H9 (cell line): ENCODE measurements around the gene TNKS1BP1. TPM values are rescaled to one million over a fixed set of nuclear protein-coding genes. Genes with fewer than 3 reads are reported as not detected.
"Not testable (repeated sequence)": the region's sequence is repeated elsewhere in the genome, so short reads cannot be mapped to it uniquely, and the experiment has no call there.

Experiments
- DNase-seq: peaks from one replicate; pipeline ENCODE4 v3.0.0-alpha.2; 2017
- H2AFZ ChIP-seq: one replicate; pipeline ENCODE4 v1.6.1; 2013; ENCODE audit warnings: mild to moderate bottlenecking, low read length, control low read depth, moderate library complexity
- H2AK5ac ChIP-seq: 2 replicates; pipeline ENCODE4 v1.6.1; 2013; ENCODE audit warnings: low read length, control low read depth, mixed read lengths; ENCODE audit not compliant: insufficient read length
- H2BK120ac ChIP-seq: one replicate; pipeline ENCODE4 v1.6.1; 2013; ENCODE audit warnings: low read depth, mild to moderate bottlenecking, low read length, control low read depth, inconsistent platforms; ENCODE audit not compliant: poor library complexity, severe bottlenecking
- H2BK12ac ChIP-seq: 2 replicates; pipeline ENCODE4 v1.6.1; 2013; ENCODE audit warnings: low read length, control low read depth, mixed read lengths, low read depth; ENCODE audit not compliant: insufficient read length
- H2BK15ac ChIP-seq: 2 replicates; pipeline ENCODE4 v1.6.1; 2013; ENCODE audit warnings: low read depth, low read length, control low read depth
- H2BK20ac ChIP-seq: one replicate; pipeline ENCODE4 v1.6.1; 2013; ENCODE audit warnings: low read depth, mild to moderate bottlenecking, low read length, control low read depth, inconsistent platforms; ENCODE audit not compliant: poor library complexity, severe bottlenecking
- H2BK5ac ChIP-seq: 2 replicates; pipeline ENCODE4 v1.6.1; 2013; ENCODE audit warnings: low read length, control low read depth, mixed read lengths; ENCODE audit not compliant: insufficient read length
- H3K14ac ChIP-seq: 2 replicates; pipeline ENCODE4 v1.6.1; 2013; ENCODE audit warnings: low read length, control low read depth; ENCODE audit not compliant: insufficient read depth
- H3K18ac ChIP-seq: 2 replicates; pipeline ENCODE4 v1.6.1; 2013; ENCODE audit warnings: low read depth, mild to moderate bottlenecking, mixed read lengths, low read length, control low read depth; ENCODE audit not compliant: insufficient read length
- H3K23ac ChIP-seq: 2 replicates; pipeline ENCODE4 v1.6.1; 2013; ENCODE audit warnings: low read length, control low read depth, mixed read lengths, low read depth; ENCODE audit not compliant: insufficient read length
- H3K23me2 ChIP-seq: 2 replicates; pipeline ENCODE4 v1.6.1; 2013; ENCODE audit warnings: low read depth, mild to moderate bottlenecking, mixed read lengths, low read length, control low read depth; ENCODE audit not compliant: insufficient read length, poor library complexity, severe bottlenecking
- H3K27ac ChIP-seq: 2 replicates; pipeline ENCODE4 v1.5.1; 2013; ENCODE audit warnings: low read length, control low read depth, mixed read lengths, low read depth; ENCODE audit not compliant: insufficient read length
- H3K27me3 ChIP-seq: 2 replicates; pipeline ENCODE4 v1.6.1; 2013; ENCODE audit warnings: low read length, control low read depth, inconsistent platforms; ENCODE audit not compliant: insufficient read depth
- H3K4ac ChIP-seq: 2 replicates; pipeline ENCODE4 v1.6.1; 2013; ENCODE audit warnings: low read depth, mild to moderate bottlenecking, control low read depth, inconsistent platforms, low read length, moderate library complexity
- H3K4me1 ChIP-seq: 2 replicates; pipeline ENCODE4 v1.6.1; 2013; ENCODE audit warnings: low read length, control low read depth, inconsistent platforms; ENCODE audit not compliant: insufficient read depth
- H3K4me2 ChIP-seq: 2 replicates; pipeline ENCODE4 v1.6.1; 2013; ENCODE audit warnings: low read length, control low read depth, mixed read lengths; ENCODE audit not compliant: insufficient read length, insufficient read depth
- H3K56ac ChIP-seq: 2 replicates; pipeline ENCODE4 v1.6.1; 2013; ENCODE audit warnings: low read depth, mild to moderate bottlenecking, mixed read lengths, low read length, control low read depth; ENCODE audit not compliant: insufficient read length
- H3K79me1 ChIP-seq: 2 replicates; pipeline ENCODE4 v1.6.1; 2013; ENCODE audit warnings: low read depth, mild to moderate bottlenecking, moderate library complexity, low read length, control low read depth, inconsistent platforms; ENCODE audit not compliant: insufficient read depth, poor library complexity, severe bottlenecking
- H3K79me2 ChIP-seq: 2 replicates; pipeline ENCODE4 v1.6.1; 2013; ENCODE audit warnings: low read length, control low read depth, inconsistent platforms; ENCODE audit not compliant: insufficient read depth
- H3K9ac ChIP-seq: 2 replicates; pipeline ENCODE4 v1.6.1; 2013; ENCODE audit warnings: low read length, control low read depth, mixed read lengths; ENCODE audit not compliant: insufficient read length; ENCODE audit errors: extremely low read depth
- H3K9me3 ChIP-seq: one replicate; pipeline ENCODE4 v1.6.1; 2013; ENCODE audit warnings: low read depth, low read length, inconsistent platforms; ENCODE audit not compliant: control insufficient read depth
- H3T11ph ChIP-seq: one replicate; pipeline ENCODE4 v1.6.1; 2013; ENCODE audit warnings: mild to moderate bottlenecking, low read length, control low read depth, inconsistent platforms
- H4K20me1 ChIP-seq: one replicate; pipeline ENCODE4 v1.6.1; 2013; ENCODE audit not compliant: control insufficient read depth, insufficient read length, insufficient read depth
- H4K5ac ChIP-seq: 2 replicates; pipeline ENCODE4 v1.6.1; 2013; ENCODE audit warnings: low read depth, mild to moderate bottlenecking, mixed read lengths, low read length, control low read depth; ENCODE audit not compliant: insufficient read length
- H4K8ac ChIP-seq: replicated peaks from 2 replicates; pipeline ENCODE4 v1.6.1; 2013; ENCODE audit warnings: low read length, control low read depth, mixed read lengths, low read depth; ENCODE audit not compliant: insufficient read length
- H4K91ac ChIP-seq: 2 replicates; pipeline ENCODE4 v1.6.1; 2013; ENCODE audit warnings: low read depth, mild to moderate bottlenecking, moderate library complexity, mixed read lengths, low read length, control low read depth; ENCODE audit not compliant: insufficient read length
- H3K27ac Mint-ChIP-seq, 3 experiments: 2 replicates in 2 of 3; 3 replicates in 1 of 3; pipeline ENCODE4 v1.8.0; 2020 to 2021; ENCODE audit warnings: mixed read lengths in 3 of 3, mild to moderate bottlenecking in 1 of 3, moderate library complexity in 1 of 3
- H3K27me3 Mint-ChIP-seq: 2 replicates; pipeline ENCODE4 v1.8.0; 2021; ENCODE audit warnings: low read depth, mild to moderate bottlenecking, moderate library complexity, mixed read lengths
- H3K36me3 Mint-ChIP-seq, 3 experiments: 2 replicates in 2 of 3; 3 replicates in 1 of 3; pipeline ENCODE4 v1.8.0; 2020 to 2021; ENCODE audit warnings: low read depth in 3 of 3, mixed read lengths in 3 of 3; ENCODE audit not compliant: insufficient read depth in 1 of 3
- H3K4me1 Mint-ChIP-seq, 2 experiments: 2 replicates each; pipeline ENCODE4 v1.8.0; 2020; ENCODE audit warnings: mixed read lengths in 2 of 2
- H3K4me3 Mint-ChIP-seq, 2 experiments: 2 replicates in 1 of 2; 3 replicates in 1 of 2; pipeline ENCODE4 v1.8.0; 2020 to 2021; ENCODE audit warnings: mild to moderate bottlenecking in 2 of 2, mixed read lengths in 2 of 2, moderate library complexity in 1 of 2
- H3K9me3 Mint-ChIP-seq, 2 experiments: 2 replicates in 1 of 2; 3 replicates in 1 of 2; pipeline ENCODE4 v1.8.0; 2020; ENCODE audit warnings: mild to moderate bottlenecking in 2 of 2, mixed read lengths in 2 of 2, moderate library complexity in 1 of 2
- WGBS: extraction: QIAGEN DNeasy Blood & Tissue Kit; methylation state at CpG from one replicate; pipeline ENCODE4 v1.1.7; 2013; ENCODE audit warnings: missing lambda C conversion rate, low lambda C conversion rate, mixed read lengths; ENCODE audit not compliant: insufficient read length; ENCODE audit errors: extremely low coverage; 5-methylcytosine and 5-hydroxymethylcytosine counted together
- total RNA-seq: library from RNA; stranded (reverse); gene quantifications from 2 replicates; pipeline ENCODE4 v1.2.1, GENCODE V29; 2021
- TF ChIP-seq, protein P1 (sequence below): fragments of 200-600 bp; sonication (generic); conservative IDR thresholded peaks from 3 replicates; pipeline ENCODE4 v1.8.0; 2021; ENCODE audit warnings: antibody characterized with exemption, mild to moderate bottlenecking

TNKS1BP1 gene
- total RNA-seq, 1 experiment from 2014 or later: 130 TPM

DNA sequence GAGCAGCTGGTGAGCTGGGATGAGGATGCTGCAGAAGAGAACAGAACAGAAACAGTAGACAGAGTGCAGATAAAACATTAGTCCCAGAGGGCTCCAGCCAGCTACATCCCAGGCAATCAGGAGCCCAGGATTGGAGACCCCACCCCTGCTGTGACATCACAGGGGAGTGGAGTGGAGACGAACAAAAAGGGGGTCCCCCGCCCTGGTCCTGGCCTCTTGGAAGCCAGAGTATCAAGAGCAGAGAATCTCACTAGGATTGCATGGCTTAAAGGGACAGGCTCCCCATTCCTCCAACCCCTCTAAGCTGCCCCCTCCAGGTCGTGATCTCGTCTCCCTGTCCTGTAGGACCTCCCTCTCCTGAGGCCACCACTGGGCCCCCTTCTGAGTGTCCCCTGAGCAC, 13.4 kb upstream of the TNKS1BP1 start, which contains the start of gene P2RX3:
P2RX3 (plus strand) TSS at position 211 of the 400 bp plus-strand sequence. CDS start 199 bp downstream, outside the sequence.
- no peak within 1 kb of the TSS for H4K8ac ChIP-seq
- H3K4me2 ChIP-seq: no peak within 1 kb of the TSS
- H4K91ac ChIP-seq: no peak within 1 kb of the TSS
- H3K14ac ChIP-seq: no peak within 1 kb of the TSS
- H3K9ac ChIP-seq: no peak within 1 kb of the TSS
- H2BK15ac ChIP-seq: no peak within 1 kb of the TSS
- no peak within 1 kb of the TSS; a peak in 1 of 7 replicates for H3K27ac Mint-ChIP-seq
- H3K23me2 ChIP-seq: peaks cover 6% of the 10 kb centered on the region
- no peak for DNase-seq
- H3K56ac ChIP-seq: no peak within 1 kb of the TSS
- no peaks in the 10 kb centered on the region for H3K27me3 ChIP-seq
- no peak within 1 kb of the TSS for H3K4ac ChIP-seq
- no peak within 1 kb of the TSS for H2BK20ac ChIP-seq
- peaks cover 23% of the 10 kb centered on the region for H3K27me3 Mint-ChIP-seq
- peaks cover 10% of the 10 kb centered on the region; the same call in 1 of the 2 replicates for H3K79me2 ChIP-seq
- H3K9me3 Mint-ChIP-seq: no peaks in the 10 kb centered on the region
- H3T11ph ChIP-seq: no peak within 1 kb of the TSS
- TF ChIP-seq, protein P1, sequence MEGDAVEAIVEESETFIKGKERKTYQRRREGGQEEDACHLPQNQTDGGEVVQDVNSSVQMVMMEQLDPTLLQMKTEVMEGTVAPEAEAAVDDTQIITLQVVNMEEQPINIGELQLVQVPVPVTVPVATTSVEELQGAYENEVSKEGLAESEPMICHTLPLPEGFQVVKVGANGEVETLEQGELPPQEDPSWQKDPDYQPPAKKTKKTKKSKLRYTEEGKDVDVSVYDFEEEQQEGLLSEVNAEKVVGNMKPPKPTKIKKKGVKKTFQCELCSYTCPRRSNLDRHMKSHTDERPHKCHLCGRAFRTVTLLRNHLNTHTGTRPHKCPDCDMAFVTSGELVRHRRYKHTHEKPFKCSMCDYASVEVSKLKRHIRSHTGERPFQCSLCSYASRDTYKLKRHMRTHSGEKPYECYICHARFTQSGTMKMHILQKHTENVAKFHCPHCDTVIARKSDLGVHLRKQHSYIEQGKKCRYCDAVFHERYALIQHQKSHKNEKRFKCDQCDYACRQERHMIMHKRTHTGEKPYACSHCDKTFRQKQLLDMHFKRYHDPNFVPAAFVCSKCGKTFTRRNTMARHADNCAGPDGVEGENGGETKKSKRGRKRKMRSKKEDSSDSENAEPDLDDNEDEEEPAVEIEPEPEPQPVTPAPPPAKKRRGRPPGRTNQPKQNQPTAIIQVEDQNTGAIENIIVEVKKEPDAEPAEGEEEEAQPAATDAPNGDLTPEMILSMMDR: no peak
- H3K4me1 ChIP-seq: peaks cover 5% of the 10 kb centered on the region; the same call in 1 of the 2 replicates
- no peak within 1 kb of the TSS for H2BK5ac ChIP-seq
- H2AK5ac ChIP-seq: no peak within 1 kb of the TSS
- peaks cover 7% of the 10 kb centered on the region for H3K79me1 ChIP-seq
- H3K4me3 Mint-ChIP-seq: peak within 1 kb of the TSS in 1 of 2 experiments; percentile 58; a peak in 2 of 5 replicates
- no peak within 1 kb of the TSS for H4K5ac ChIP-seq
- H2AFZ ChIP-seq: no peak within 1 kb of the TSS
- no peaks in the 10 kb centered on the region for H3K9me3 ChIP-seq
- WGBS: no CpG with 5 or more reads among the region's 4 CpGs
- peaks cover 51 to 57% of the 10 kb centered on the region in 2 experiments for H3K4me1 Mint-ChIP-seq
- peaks cover 8 to 20% (median 17%) of the 10 kb centered on the region in 3 experiments for H3K36me3 Mint-ChIP-seq
- H3K27ac ChIP-seq: no peak within 1 kb of the TSS
- no peak within 1 kb of the TSS for H3K23ac ChIP-seq
- no peak within 1 kb of the TSS for H3K18ac ChIP-seq
- no peak within 1 kb of the TSS for H2BK120ac ChIP-seq
- H4K20me1 ChIP-seq: no peaks in the 10 kb centered on the region
- H2BK12ac ChIP-seq: no peak within 1 kb of the TSS

DNA sequence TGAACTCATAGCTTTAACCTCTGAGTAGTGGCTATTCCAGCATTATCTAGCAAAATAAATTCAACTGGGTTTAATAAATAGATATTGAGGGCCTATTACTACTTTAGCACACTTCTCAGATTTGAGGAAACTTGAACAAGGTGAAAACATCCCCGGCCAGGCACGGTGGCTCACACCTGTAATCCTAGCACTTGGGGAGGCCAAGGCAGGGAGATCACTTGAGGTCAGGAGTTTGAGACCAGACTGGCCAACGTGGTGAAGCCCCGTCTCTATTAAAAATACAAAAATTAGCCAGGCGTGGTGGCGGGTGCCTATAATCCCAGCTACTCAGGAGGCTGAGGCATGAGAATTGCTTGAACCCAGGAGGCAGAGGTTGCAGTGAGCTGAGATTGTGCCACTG, 12.1 kb upstream of the TNKS1BP1 start:
- H3K4ac ChIP-seq, H3K23me2 ChIP-seq, DNase-seq, H3K9me3 ChIP-seq, H4K91ac ChIP-seq, H3K4me3 Mint-ChIP-seq, H4K5ac ChIP-seq, H3K9me3 Mint-ChIP-seq, H3K23ac ChIP-seq, H3K79me1 ChIP-seq, H2BK15ac ChIP-seq, H3T11ph ChIP-seq, H3K27ac Mint-ChIP-seq, H3K18ac ChIP-seq, H3K4me2 ChIP-seq, H3K27ac ChIP-seq, H2BK5ac ChIP-seq, H3K4me1 ChIP-seq, H2AFZ ChIP-seq, H2BK12ac ChIP-seq, H2BK120ac ChIP-seq, H2BK20ac ChIP-seq, H2AK5ac ChIP-seq, H3K56ac ChIP-seq, H4K8ac ChIP-seq, H3K9ac ChIP-seq, H3K14ac ChIP-seq, H4K20me1 ChIP-seq, H3K27me3 ChIP-seq: not testable (repeated sequence)
- WGBS: no CpG with 5 or more reads among the region's 6 CpGs
- H3K4me1 Mint-ChIP-seq: peaks cover 44 to 50% of the 10 kb centered on the region in 2 experiments
- H3K79me2 ChIP-seq: peaks cover 10% of the 10 kb centered on the region; the same call in 1 of the 2 replicates
- H3K36me3 Mint-ChIP-seq: peaks cover 17 to 33% (median 30%) of the 10 kb centered on the region in 3 experiments
- peaks cover 23% of the 10 kb centered on the region for H3K27me3 Mint-ChIP-seq
